NT2/D1 (cell line): ENCODE measurements around the gene AHDC1.

Experiments used
- YY1 ChIP-seq: IDR thresholded peaks from 2 replicates; pipeline ENCODE4 v1.6.1; 2011; ENCODE audit not compliant: insufficient read length, insufficient read depth
- ZNF274 ChIP-seq: IDR thresholded peaks from 2 replicates; pipeline ENCODE4 v1.6.1; 2011; ENCODE audit warnings: mild to moderate bottlenecking, low read depth, low read length

- TF ChIP-seq YY1 (no peak), ZNF274 (no peak)
These were observed 39.8 kb upstream of the AHDC1 start for GRCh38 chr1:27643600-27644368.
